HEK293T (cell line): ENCODE results near the gene ANK3.

Experiments used
- CTCF ChIA-PET: fragments of 350-600 bp; formaldehyde crosslinking; extraction: SDS; loops from one replicate; lab custom pipeline; 2021; ENCODE audit warnings: antibody characterized with exemption, inconsistent platforms; lab: Yijun Ruan, JAX
- POLR2A ChIA-PET: fragments of 350-600 bp; formaldehyde crosslinking; extraction: SDS; loops from one replicate; lab custom pipeline; 2020; ENCODE audit warnings: antibody characterized with exemption, inconsistent platforms; lab: Yijun Ruan, JAX
- DNase-seq: peaks from one replicate; pipeline ENCODE4 v3.0.0; 2012; ENCODE audit warnings: mixed read lengths; ENCODE audit errors: extremely low spot score
- ARNT ChIP-seq: fragments of 450-650 bp; IDR thresholded peaks from 2 replicates; pipeline ENCODE4 v1.6.1; 2017; ENCODE audit warnings: mild to moderate bottlenecking
- BHLHE40 ChIP-seq: fragments of 450-650 bp; IDR thresholded peaks from 2 replicates; pipeline ENCODE4 v1.6.1; 2016; ENCODE audit warnings: mild to moderate bottlenecking, moderate library complexity, borderline replicate concordance
- CTBP1 ChIP-seq: fragments of 450-650 bp; IDR thresholded peaks from 2 replicates; pipeline ENCODE4 v1.6.1; 2016; ENCODE audit warnings: borderline replicate concordance
- ELF4 ChIP-seq: fragments of 450-650 bp; IDR thresholded peaks from 2 replicates; pipeline ENCODE4 v1.6.1; 2017; ENCODE audit warnings: antibody characterized with exemption
- FOXA1 ChIP-seq: fragments of 450-650 bp; IDR thresholded peaks from 2 replicates; pipeline ENCODE4 v1.6.1; 2016; ENCODE audit warnings: mild to moderate bottlenecking
- FOXK2 ChIP-seq: fragments of 450-650 bp; IDR thresholded peaks from 2 replicates; pipeline ENCODE4 v1.6.1; 2016; ENCODE audit warnings: mild to moderate bottlenecking
- FOXM1 ChIP-seq: fragments of 450-650 bp; IDR thresholded peaks from 2 replicates; pipeline ENCODE4 v1.6.1; 2017; ENCODE audit warnings: mild to moderate bottlenecking, borderline replicate concordance
- HDGF ChIP-seq: fragments of 450-650 bp; IDR thresholded peaks from 2 replicates; pipeline ENCODE4 v1.6.1; 2017; ENCODE audit warnings: antibody characterized with exemption, borderline replicate concordance
- L3MBTL2 ChIP-seq: fragments of 450-650 bp; conservative IDR thresholded peaks from 2 replicates; pipeline ENCODE4 v1.6.1; 2016; ENCODE audit warnings: mild to moderate bottlenecking
- LEF1 ChIP-seq: fragments of 450-650 bp; IDR thresholded peaks from 2 replicates; pipeline ENCODE4 v1.6.1; 2017; ENCODE audit warnings: mild to moderate bottlenecking, borderline replicate concordance
- NFRKB ChIP-seq: fragments of 450-650 bp; IDR thresholded peaks from 2 replicates; pipeline ENCODE4 v1.6.1; 2016; ENCODE audit warnings: mild to moderate bottlenecking, moderate library complexity
- SP1 ChIP-seq: fragments of 450-650 bp; IDR thresholded peaks from 2 replicates; pipeline ENCODE4 v1.6.1; 2017
- SUZ12 ChIP-seq: fragments of 450-650 bp; IDR thresholded peaks from 2 replicates; pipeline ENCODE4 v1.6.1; 2016; ENCODE audit warnings: mild to moderate bottlenecking
- TARDBP ChIP-seq: fragments of 450-650 bp; IDR thresholded peaks from 2 replicates; pipeline ENCODE4 v1.6.1; 2016
- ZNF384 ChIP-seq: fragments of 450-650 bp; IDR thresholded peaks from 2 replicates; pipeline ENCODE4 v1.6.1; 2016
- TF ChIP-seq, protein P1 (sequence below): fragments of 450-650 bp; IDR thresholded peaks from 2 replicates; pipeline ENCODE4 v1.6.1; 2016

The ANK3 gene

DNA sequence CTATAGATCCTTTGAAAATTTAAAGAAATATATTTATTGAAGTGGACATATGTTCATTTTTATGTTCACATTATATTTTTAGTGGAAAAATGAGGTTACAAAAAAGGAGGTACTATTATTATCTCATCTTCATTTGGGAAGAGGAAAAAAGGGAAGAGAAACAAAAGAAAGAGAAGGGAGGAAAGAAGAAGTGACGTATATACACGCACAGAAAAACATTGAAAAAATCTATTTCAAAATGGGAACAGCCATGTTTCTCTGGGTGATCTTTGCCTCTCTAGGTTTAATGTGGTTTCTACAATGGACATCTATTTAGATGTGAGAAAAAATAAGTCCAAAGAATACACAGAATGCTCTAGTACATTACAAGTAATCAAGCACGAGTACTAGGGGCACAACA lies 14.8 kb downstream of the ANK3 start:
- TF ChIP-seq SUZ12 (no peak), ARNT (no peak), BHLHE40 (no peak), SP1 (no peak), L3MBTL2 (no peak), TARDBP (no peak), FOXM1 (no peak), CTBP1 (no peak), HDGF (no peak), ZNF384 (no peak), FOXK2 (no peak), LEF1 (no peak), FOXA1 (no peak), ELF4 (no peak), NFRKB (no peak)
- TF ChIP-seq, protein P1, sequence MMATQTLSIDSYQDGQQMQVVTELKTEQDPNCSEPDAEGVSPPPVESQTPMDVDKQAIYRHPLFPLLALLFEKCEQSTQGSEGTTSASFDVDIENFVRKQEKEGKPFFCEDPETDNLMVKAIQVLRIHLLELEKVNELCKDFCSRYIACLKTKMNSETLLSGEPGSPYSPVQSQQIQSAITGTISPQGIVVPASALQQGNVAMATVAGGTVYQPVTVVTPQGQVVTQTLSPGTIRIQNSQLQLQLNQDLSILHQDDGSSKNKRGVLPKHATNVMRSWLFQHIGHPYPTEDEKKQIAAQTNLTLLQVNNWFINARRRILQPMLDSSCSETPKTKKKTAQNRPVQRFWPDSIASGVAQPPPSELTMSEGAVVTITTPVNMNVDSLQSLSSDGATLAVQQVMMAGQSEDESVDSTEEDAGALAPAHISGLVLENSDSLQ, result no peak
- ChIA-PET POLR2A (no interaction called here), CTCF (no interaction called here)
- DNase-seq, result no peak

- CTCF ChIA-PET, result interaction anchor here (0.5 kb wide), 1 partner anchor 62 kb away, joined by 3 read pairs; no protein-coding TSS in a partner anchor
- no peak for DNase-seq
- POLR2A ChIA-PET, result no interaction called here
- no peak for TF ChIP-seq FOXA1
- no peak for TF ChIP-seq SUZ12
- no peak for TF ChIP-seq LEF1
- TF ChIP-seq L3MBTL2, result no peak
- TF ChIP-seq FOXK2, result no peak
- TF ChIP-seq ARNT, result no peak
- TF ChIP-seq HDGF, result no peak
Measured at GRCh38 chr10:60372436-60372835, 17.2 kb downstream of the ANK3 start.

DNA sequence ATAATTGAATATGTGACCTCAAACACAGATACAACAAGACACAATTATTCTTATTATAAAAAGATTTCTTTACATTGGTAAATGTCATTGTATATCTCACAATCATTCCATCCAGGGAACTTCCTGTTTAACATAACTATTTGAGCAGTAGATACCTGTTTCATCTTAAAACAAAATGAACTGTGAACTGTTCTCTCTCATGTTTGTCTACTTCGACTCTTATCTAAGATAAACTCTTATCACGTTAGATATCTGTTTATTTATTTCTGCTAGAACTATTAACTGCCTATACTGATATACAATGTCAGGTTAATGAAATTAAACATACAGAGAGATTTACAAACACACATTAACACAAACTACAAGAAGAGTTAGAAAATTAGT lies 20.1 kb downstream of the ANK3 start:
- POLR2A ChIA-PET, result no interaction called here
- TF ChIP-seq L3MBTL2, result no peak
- TF ChIP-seq HDGF, result no peak
- no peak for TF ChIP-seq ELF4
- TF ChIP-seq, protein P1, result no peak
- TF ChIP-seq ZNF384, result no peak
- no peak for TF ChIP-seq BHLHE40
- no peak for TF ChIP-seq ARNT
- TF ChIP-seq NFRKB, result no peak
- TF ChIP-seq TARDBP, result no peak
- CTCF ChIA-PET, result interaction anchor here (0.7 kb wide), 2 partner anchors 19 to 120 kb away, joined by 3 to 4 read pairs; no protein-coding TSS in a partner anchor
- no peak for DNase-seq

DNA sequence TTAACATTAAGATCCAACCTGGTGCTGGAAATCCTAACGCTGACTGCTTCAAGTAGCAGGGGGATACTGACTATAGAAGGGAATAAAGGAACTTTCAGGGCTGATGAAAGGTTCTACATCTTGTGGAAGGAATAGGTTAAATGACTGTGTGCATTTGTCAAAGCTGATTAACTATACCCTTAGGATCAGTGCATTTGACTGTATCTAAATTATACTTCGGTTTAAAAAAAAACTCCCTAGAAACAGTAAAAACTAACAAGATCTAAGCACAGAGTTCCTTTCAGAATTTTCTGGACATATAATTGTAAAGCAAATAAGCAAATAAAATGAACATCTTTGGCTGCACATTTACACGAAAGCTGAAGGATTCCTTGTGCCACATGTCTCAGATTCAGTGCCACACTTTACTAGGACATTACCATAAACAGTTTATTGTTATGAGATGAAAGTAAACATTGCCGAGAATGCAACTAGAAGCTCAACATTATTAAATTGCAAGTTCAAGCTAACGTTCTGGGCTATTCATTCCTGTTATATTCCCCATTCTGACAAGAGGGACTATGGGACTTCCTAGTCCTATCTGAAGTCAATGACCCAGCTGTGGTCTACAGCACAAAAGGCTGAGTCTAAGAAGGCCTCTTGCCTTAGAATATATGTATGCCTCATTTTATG lies 20.7 kb downstream of the ANK3 start:
- ChIA-PET CTCF (interaction anchor here (0.7 kb wide), 1 partner anchor 19 kb away, joined by 4 read pairs; no protein-coding TSS in a partner anchor), POLR2A (no interaction called here)
- no peak for DNase-seq
- TF ChIP-seq ZNF384 (no peak), HDGF (no peak), SP1 (no peak), ELF4 (no peak), SUZ12 (no peak), L3MBTL2 (no peak), CTBP1 (no peak), BHLHE40 (no peak), FOXA1 (no peak), FOXK2 (no peak), LEF1 (no peak)
- TF ChIP-seq, protein P1, result no peak

GRCh38 chr10:60367901-60368300 lies 21.8 kb downstream of the ANK3 start:
- no peak for DNase-seq
- ChIA-PET CTCF (no interaction called here), POLR2A (no interaction called here)
- TF ChIP-seq FOXM1, result no peak
- TF ChIP-seq, protein P1, result no peak
- no peak for TF ChIP-seq ARNT
- TF ChIP-seq L3MBTL2, result no peak
- TF ChIP-seq ZNF384, result no peak
- TF ChIP-seq FOXA1, result no peak
- no peak for TF ChIP-seq BHLHE40
- TF ChIP-seq ELF4, result no peak
- no peak for TF ChIP-seq FOXK2
- TF ChIP-seq TARDBP, result no peak

DNA sequence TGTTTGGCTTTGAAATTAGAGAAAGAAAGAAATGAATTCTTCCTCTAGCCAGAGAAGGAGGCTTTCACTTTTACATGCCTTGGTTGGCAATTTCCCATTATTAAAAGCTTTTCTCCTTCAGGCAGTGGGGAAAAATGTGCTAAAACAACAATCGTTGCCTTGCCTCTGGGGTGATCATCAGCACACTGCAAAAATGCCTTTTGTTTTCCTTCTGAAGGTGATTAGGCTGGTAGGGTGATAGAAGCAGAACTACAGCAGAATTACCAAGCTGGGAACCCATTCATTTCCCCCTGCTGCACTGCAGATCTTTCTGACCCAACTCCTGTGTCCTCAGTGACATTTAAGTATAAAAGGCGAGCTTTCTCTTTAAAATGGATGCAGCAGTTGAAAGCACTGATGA lies 22.2 kb downstream of the ANK3 start:
- no peak for DNase-seq
- CTCF ChIA-PET, result interaction anchor here (0.6 kb wide), 1 partner anchor 142 kb away, joined by 4 read pairs; no protein-coding TSS in a partner anchor
- POLR2A ChIA-PET, result no interaction called here

More for the DNA sequence above, 22.2 kb downstream of the ANK3 start:
- no peak for TF ChIP-seq FOXM1
- no peak for TF ChIP-seq BHLHE40
- no peak for TF ChIP-seq ZNF384
